ENCODE results near the gene JMY. TPM values are rescaled to one million over a fixed set of nuclear protein-coding genes. Genes with fewer than 3 reads are reported as not detected.

The JMY gene
- total and polyA plus RNA-seq, 2 donors (not counting 3 experiments of a cell fraction or from before 2014, with no cell fraction given), result 1.5 to 6.5 TPM

GRCh38 chr5:79301046-79301712 lies 65.2 kb downstream of the JMY start:
- no peak overlapping the region for H2AFZ ChIP-seq (ENCODE audit: low read depth, low read length)
- DNase-seq (ENCODE audit: low read depth, low spot score) (no peak), FAIRE-seq (no peak)
- no peak overlapping the region for H3K4me2 ChIP-seq (ENCODE audit: insufficient read depth, low read length)
- BruUV-seq (replicated peaks), result no TSS peak
- peaks cover 0 to 5% of the 10 kb centered on the region in 2 experiments for H3K36me3 ChIP-seq (ENCODE audit: control insufficient read depth in 2 of 2, extremely low read depth in 1 of 2, insufficient read depth in 2 of 2, low read length in 2 of 2)
- no peaks in the 10 kb centered on the region for H4K20me1 ChIP-seq (replicated peaks; ENCODE audit: control insufficient read depth, extremely low read depth, insufficient read depth, low read length)
- H3K9me1 ChIP-seq (replicated peaks; ENCODE audit: control insufficient read depth, extremely low read depth, insufficient read depth, low read length), result no peaks in the 10 kb centered on the region
- CTCF ChIA-PET, result no interaction called here
- no peak overlapping the region for H3K4me3 ChIP-seq (replicated peaks in 1 of 3; ENCODE audit: insufficient read depth in 1 of 3, low read depth in 1 of 3, low read length in 3 of 3)
- no peaks in the 10 kb centered on the region for H3K9me3 ChIP-seq (replicated peaks; ENCODE audit: control insufficient read depth, insufficient read depth, low read length)
- dilution Hi-C loops (cut with MboI; ENCODE audit: extremely low pct_ligation_motif_present, low sequenced_read_pairs), result no loop called here
- no peak overlapping the region for H3K9ac ChIP-seq (replicated peaks; ENCODE audit: extremely low read depth, insufficient read depth, low read length)
- no peaks in the 10 kb centered on the region for H3K27me3 ChIP-seq (ENCODE audit: control insufficient read depth in 2 of 2, insufficient read depth in 2 of 2, low read length in 2 of 2)
- no peaks in the 10 kb centered on the region for H3K79me2 ChIP-seq (ENCODE audit: control insufficient read depth, insufficient read depth, low read length)
- intact Hi-C loops (cut with micrococcal nuclease), result no loop called here
- H3K4me1 ChIP-seq (ENCODE audit: control insufficient read depth, extremely low read depth, insufficient read depth, low read length), result peaks cover 5% of the 10 kb centered on the region
- POLR2A ChIA-PET, result no interaction called here
- H3K27ac ChIP-seq (ENCODE audit: insufficient read depth, low read depth, low read length), result no peak overlapping the region
- TF ChIP-seq GATA2 (IDR thresholded peaks at IDR 0.05; ENCODE audit: insufficient read depth, insufficient read length, low read depth, low read length), result no peak
- TF ChIP-seq, protein P1, sequence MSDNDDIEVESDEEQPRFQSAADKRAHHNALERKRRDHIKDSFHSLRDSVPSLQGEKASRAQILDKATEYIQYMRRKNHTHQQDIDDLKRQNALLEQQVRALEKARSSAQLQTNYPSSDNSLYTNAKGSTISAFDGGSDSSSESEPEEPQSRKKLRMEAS (IDR thresholded peaks at IDR 0.05; ENCODE audit: insufficient read depth, insufficient read length), result no peak
- no peak for TF ChIP-seq CTCF (IDR thresholded peaks at IDR 0.05; ENCODE audit: extremely low read depth in 1 of 2, insufficient read depth in 1 of 2, low read depth in 1 of 2, low read length in 2 of 2)
- no peak for TF ChIP-seq POLR2AphosphoS5 (IDR thresholded peaks at IDR 0.05; ENCODE audit: insufficient read depth, low read depth, low read length)
- no peak for TF ChIP-seq FOS (IDR thresholded peaks at IDR 0.05; ENCODE audit: borderline replicate concordance, insufficient read depth, low read length)
- TF ChIP-seq MYC (IDR thresholded peaks at IDR 0.05; ENCODE audit: low read depth, low read length), result no peak
- no peak for TF ChIP-seq EZH2 (IDR thresholded peaks at IDR 0.05; ENCODE audit: borderline replicate concordance, low read depth, low read length, severe bottlenecking)
- TF ChIP-seq JUN (IDR thresholded peaks at IDR 0.05; ENCODE audit: borderline replicate concordance, insufficient read depth, insufficient read length, low read depth), result no peak
- no peak for TF ChIP-seq POLR2A (IDR thresholded peaks at IDR 0.05; ENCODE audit: low read depth, low read length)
